Frontal cortex (tissue), 4 donors: ENCODE measurements around the gene COQ9. TPM values are rescaled to one million over a fixed set of nuclear protein-coding genes. Genes with fewer than 3 reads are reported as not detected.
"Not testable (repeated sequence)": the region's sequence is repeated elsewhere in the genome, so short reads cannot be mapped to it uniquely, and the experiment has no call there.

Source experiments
- DNase-seq, 2 donors: peaks; one replicate each; pipeline ENCODE4 v3.0.0; 2012; ENCODE audit warnings: low spot score in 2 of 2
- FAIRE-seq: peaks from 2 replicates; lab custom pipeline; 2012; peaks lifted over from hg19 to GRCh38; lab: Jason Lieb, UNC
- total RNA-seq: library from RNA; depleted of rRNA; stranded (reverse); fragments of >200 nt; gene quantifications from one replicate; pipeline ENCODE4 v1.2.3, GENCODE V29; 2014
- donor health status: control.
- donor health status: control.
- donor health status: control.

Gene COQ9
- total RNA-seq, 1 donor from 2014 or later, result 26.1 TPM

GRCh38 chr16:57424583-57424982 is 22.7 kb upstream of the COQ9 start:
- DNase-seq (no peak), FAIRE-seq (no peak)

- DNase-seq (no peak), FAIRE-seq (no peak)
Measured at GRCh38 chr16:57426356-57426755, 20.9 kb upstream of the COQ9 start.

- DNase-seq, result no peak
- no peak for FAIRE-seq
Measured at GRCh38 chr16:57427307-57427706, 20.0 kb upstream of the COQ9 start.

- FAIRE-seq (no peak), DNase-seq (no peak)
Measured at GRCh38 chr16:57427824-57428223, 19.5 kb upstream of the COQ9 start.

GRCh38 chr16:57430955-57431354 is 16.3 kb upstream of the COQ9 start:
- DNase-seq (no peak), FAIRE-seq (no peak)

- FAIRE-seq (no peak), DNase-seq (no peak)
Measured at GRCh38 chr16:57432505-57432904, 14.8 kb upstream of the COQ9 start.

GRCh38 chr16:57432989-57433388 is 14.3 kb upstream of the COQ9 start:
- FAIRE-seq (no peak), DNase-seq (no peak)

- DNase-seq, result no peak
- FAIRE-seq, result no peak
Measured at GRCh38 chr16:57434003-57434402, 13.3 kb upstream of the COQ9 start.

- DNase-seq (no peak), FAIRE-seq (no peak)
Measured at GRCh38 chr16:57435838-57436237, 11.4 kb upstream of the COQ9 start.

GRCh38 chr16:57439947-57440346 is 7.3 kb upstream of the COQ9 start:
- not testable (repeated sequence) for FAIRE-seq, DNase-seq

- not testable (repeated sequence) for DNase-seq, FAIRE-seq
Measured at GRCh38 chr16:57440551-57440950, 6.7 kb upstream of the COQ9 start.

- no peak for DNase-seq
- FAIRE-seq, result no peak
Measured at GRCh38 chr16:57444711-57445110, 2.6 kb upstream of the COQ9 start.

GRCh38 chr16:57445510-57445909 is 1.8 kb upstream of the COQ9 start:
- no peak for DNase-seq

GRCh38 chr16:57446531-57447185 is 621 bp upstream of the COQ9 start:
- DNase-seq, result no peak
- no peak for FAIRE-seq

More at GRCh38 chr16:57445510-57445909, 1.8 kb upstream of the COQ9 start:
- FAIRE-seq, result no peak

GRCh38 chr16:57452021-57452420 is 4.7 kb downstream of the COQ9 start:
- DNase-seq (no peak), FAIRE-seq (no peak)

GRCh38 chr16:57462209-57462977 is 15.1 kb downstream of the COQ9 start, which contains the start of gene POLR2C:
Gene POLR2C (plus strand): TSS chr16:57462679. CDS start chr16:57462725, 46 bp downstream.
- FAIRE-seq, result no peak
- DNase-seq, result peak; percentile 81 to 90

- no peak for FAIRE-seq
- no peak for DNase-seq
Measured at GRCh38 chr16:57462978-57463362, 15.7 kb downstream of the COQ9 start.

- DNase-seq, result no peak
- no peak for FAIRE-seq
Measured at GRCh38 chr16:57464523-57464922, 17.2 kb downstream of the COQ9 start.

GRCh38 chr16:57468346-57468745 is 21.1 kb downstream of the COQ9 start:
- no peak for DNase-seq
- FAIRE-seq, result no peak

- DNase-seq (no peak), FAIRE-seq (no peak)
Measured at GRCh38 chr16:57469046-57469445, 21.8 kb downstream of the COQ9 start.

- DNase-seq, result no peak
- FAIRE-seq, result no peak
Measured at GRCh38 chr16:57469917-57470470, 22.7 kb downstream of the COQ9 start.
